Dedifferentiated amniotic fluid mesenchymal stem cell (primary cell): ENCODE results near the gene FGF11.
A peak's percentile ranks its signal among the peaks of the same experiment; 100 is the strongest.
"Not testable (repeated sequence)": the region's sequence is repeated elsewhere in the genome, so short reads cannot be mapped to it uniquely, and the experiment has no call there.

Experiments
- DNase-seq: peaks from one replicate; pipeline ENCODE4 v3.0.0-alpha.2; 2016; ENCODE audit errors: extremely low spot score

FGF11 gene

DNA sequence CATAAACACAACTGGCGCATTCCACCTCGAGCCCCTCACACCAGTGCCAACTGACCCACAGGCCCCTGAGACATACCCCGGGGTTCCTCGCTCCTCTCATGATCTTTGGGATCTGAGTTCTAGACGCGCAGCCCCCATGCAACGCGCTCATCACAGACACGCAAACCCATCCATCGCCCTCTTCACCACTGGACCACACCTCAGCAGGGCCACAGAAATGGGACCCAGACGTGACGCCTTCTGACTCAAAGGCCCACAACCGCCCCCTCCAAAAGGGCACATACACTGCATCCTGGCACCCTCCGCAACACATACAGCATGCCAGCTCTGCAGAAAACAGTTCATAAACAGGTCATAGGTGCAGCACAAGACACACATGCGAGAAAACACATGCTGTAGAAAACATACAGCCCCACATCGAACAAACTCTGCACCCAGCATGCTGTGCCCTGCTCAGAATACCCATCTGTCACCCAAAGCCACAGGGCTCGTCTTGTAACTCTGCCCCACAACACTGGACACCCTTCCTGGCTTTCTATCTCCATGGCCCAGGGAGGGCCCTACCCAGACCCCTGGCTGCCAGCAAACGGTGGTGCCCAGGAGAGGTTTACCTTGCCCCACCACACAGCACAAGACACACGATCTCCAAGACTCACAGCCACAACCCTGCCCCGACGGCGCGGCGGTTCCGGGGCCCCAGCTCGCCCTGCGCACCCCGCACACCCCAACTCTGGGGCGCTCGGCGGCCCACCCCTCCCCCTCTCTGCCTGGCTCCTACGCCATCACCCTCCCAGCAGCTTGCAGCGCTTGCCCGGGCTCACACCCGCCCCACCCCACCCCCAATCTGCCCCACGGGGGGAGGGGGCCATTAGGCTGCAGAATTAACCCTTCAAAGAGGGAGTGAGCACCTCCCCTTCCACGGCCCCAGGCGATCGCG, 39.2 kb downstream of the FGF11 start:
- no peak for DNase-seq

GRCh38 chr17:7479213-7480088, 40.1 kb downstream of the FGF11 start, which contains the start of gene ZBTB4:
Gene ZBTB4 (minus strand): TSS chr17:7479631. CDS start chr17:7466801, 12,830 bp downstream.
- no peak for DNase-seq

GRCh38 chr17:7480089-7480384, 40.7 kb downstream of the FGF11 start:
- no peak for DNase-seq

GRCh38 chr17:7481275-7481674, 42.0 kb downstream of the FGF11 start, which contains the start of gene SLC35G6:
Gene SLC35G6 (plus strand): TSS chr17:7481446. CDS start chr17:7481517, 71 bp downstream.
- not testable (repeated sequence) for DNase-seq

DNA sequence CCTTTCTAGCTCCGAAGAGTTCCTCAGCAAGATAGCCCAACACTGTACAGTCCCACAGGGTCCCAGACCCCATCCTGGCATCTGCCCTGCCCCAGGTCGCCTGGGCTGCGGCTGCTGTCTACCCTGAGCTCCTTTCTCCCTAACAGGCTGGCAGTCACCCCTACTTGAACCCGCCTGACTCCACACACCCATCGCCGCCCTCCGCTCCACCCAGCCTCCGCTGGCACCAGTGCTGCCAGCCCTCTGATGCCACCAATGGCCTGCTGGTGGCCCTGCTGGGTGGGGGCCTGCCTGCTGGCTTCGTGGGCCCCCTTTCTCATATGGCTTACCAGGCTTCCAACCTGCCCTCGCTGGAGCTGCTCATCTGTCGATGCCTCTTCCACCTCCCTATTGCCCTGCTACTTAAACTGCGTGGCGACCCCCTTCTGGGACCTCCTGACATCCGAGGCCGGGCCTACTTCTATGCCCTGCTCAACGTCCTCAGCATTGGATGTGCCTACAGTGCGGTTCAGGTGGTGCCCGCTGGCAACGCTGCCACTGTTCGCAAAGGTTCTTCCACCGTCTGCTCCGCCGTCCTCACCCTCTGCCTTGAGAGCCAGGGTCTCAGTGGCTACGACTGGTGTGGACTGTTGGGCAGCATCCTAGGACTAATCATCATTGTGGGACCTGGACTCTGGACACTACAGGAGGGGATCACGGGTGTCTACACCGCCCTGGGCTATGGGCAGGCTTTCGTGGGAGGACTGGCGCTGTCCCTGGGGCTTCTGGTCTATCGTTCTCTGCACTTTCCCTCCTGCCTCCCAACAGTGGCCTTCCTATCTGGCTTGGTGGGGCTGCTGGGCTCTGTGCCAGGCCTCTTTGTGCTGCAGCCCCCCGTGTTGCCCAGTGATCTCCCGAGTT, 42.8 kb downstream of the FGF11 start:
- not testable (repeated sequence) for DNase-seq

GRCh38 chr17:7482742-7483088, 43.4 kb downstream of the FGF11 start:
- not testable (repeated sequence) for DNase-seq

DNA sequence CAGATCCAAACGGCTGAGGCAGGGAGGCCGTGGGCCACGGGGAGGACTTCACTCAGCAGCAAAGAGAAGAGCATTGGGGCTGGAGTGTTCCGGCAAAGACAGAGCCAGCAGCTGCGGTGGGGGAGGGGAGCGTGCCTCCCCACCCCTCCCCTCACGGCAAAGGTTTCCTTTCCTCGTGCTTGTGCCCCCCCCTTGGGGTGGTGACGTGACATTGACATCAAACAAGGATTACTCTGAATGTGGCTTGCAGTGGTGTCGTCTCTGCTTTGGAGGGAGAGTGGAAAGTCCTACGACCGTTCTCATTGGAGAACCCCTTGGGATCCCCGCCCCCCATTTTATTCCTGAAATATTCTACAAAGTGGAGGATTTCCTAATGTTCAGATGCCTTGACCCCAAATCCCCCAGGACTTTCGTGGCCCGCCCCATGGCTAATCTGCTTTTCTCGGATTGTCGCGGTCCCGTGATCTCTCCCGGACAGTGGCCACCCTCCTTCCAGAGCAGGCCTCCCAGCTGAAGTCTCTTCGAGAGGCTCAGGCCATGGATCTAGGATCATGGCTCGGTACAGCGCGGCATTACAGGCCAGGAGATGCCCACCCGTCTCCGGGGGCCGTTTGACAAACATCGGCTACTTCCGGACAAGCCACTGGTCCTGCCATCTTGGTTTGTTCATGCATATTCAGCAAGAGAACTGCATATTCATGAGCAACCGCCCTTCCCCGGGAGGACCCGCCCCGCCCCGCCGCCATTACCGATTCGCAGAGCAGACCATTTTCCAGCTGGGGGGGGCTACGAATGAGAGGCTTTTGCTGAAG, 44.1 kb downstream of the FGF11 start:
- DNase-seq, result peak; percentile 88

- DNase-seq, result peak; percentile 96
These were observed 45.0 kb downstream of the FGF11 start, which contains the start of gene POLR2A for GRCh38 chr17:7484067-7484918. Gene POLR2A (plus strand): TSS chr17:7484366.

GRCh38 chr17:7484919-7485377, 45.6 kb downstream of the FGF11 start:
- DNase-seq, result no peak

- no peak for DNase-seq
These were observed 46.9 kb downstream of the FGF11 start for GRCh38 chr17:7486181-7486580.

DNA sequence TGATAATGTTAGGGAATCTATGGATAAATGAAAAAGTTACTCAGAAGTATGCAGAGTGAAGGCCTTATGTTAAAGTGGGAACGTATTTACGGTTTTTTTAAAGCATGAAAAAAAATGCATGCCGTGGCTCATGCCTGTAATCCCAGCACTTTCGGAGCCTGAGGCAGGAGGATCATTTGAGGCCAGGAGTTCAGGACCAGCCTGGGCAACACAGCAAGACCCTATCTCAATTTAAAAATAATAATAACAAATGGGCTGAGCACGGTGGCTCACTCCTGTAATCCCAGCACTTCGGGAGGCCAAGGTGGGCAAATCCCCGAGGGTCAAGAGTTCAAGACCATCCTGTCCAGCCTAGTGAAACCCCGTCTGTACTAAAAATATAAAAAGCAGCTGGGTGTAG, 50.8 kb downstream of the FGF11 start:
- DNase-seq, result no peak

DNA sequence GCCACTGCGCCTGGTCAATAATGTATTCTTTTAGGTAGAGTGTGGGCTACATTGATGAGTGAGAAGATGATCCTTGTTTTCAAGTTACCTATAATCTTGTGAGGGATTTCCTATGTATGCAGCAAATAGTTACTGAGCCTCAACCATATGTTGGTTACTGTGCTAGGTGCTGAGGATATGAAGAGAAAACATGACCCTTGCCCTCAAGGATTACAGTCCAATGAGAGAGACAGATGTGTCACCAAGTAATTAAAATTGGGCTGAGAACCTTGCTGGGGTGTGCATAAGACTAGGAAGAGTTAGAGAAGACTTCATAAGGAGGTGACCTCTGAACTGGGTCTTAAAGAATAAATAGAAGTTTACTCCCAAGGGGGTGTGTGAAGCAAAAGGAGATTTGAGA, 52.3 kb downstream of the FGF11 start:
- no peak for DNase-seq

GRCh38 chr17:7493941-7494340, 54.6 kb downstream of the FGF11 start:
- no peak for DNase-seq
